ENCODE data around the gene NDUFA13. TPM values are rescaled to one million over a fixed set of nuclear protein-coding genes. Genes with fewer than 3 reads are reported as not detected.

The NDUFA13 gene
- polyA plus RNA-seq: 897 and 952 TPM in 2 replicates

DNA sequence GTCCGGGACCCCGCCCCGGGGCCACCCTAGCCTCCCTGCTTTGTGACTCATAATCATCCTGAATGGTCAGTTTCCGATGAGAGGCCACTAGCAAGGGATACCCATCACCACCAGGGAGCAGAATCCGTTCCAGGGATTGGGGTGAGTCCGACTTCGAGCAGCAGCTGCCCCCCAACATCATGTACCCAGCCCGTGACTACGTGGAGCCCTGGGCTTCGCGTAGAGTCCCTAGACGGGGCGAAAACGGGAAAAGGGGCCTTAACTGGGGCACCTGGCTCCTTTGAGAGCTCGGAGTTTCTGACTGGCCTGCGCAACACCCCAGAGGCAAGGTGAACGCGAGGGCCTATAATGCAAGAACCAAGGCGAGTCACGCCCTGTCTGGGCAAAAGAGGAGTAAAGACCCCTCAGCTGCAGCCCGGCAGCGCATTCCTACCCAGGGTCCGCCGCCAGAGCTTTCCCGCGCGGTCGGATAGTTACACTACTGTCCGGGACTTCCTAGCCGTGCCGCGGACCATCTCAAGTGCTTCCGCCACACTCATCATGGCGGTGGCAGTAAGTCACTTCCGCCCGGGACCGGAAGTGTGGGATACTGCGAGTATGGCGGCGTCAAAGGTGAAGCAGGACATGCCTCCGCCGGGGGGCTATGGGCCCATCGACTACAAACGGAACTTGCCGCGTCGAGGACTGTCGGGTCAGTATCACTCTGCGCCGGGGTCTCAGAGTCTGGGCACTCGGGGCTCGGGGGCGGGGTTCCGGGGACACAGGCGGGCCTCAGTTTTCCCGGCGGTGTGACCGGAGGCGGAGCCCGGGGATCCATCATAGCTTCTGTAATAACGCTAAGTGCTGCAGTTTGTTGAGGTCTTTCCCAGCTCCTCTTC, at the start of gene NDUFA13:
NDUFA13 (plus strand) TSS at position 584 of the 878 bp plus-strand sequence; CDS start at position 598, 14 bp downstream.

DNA sequence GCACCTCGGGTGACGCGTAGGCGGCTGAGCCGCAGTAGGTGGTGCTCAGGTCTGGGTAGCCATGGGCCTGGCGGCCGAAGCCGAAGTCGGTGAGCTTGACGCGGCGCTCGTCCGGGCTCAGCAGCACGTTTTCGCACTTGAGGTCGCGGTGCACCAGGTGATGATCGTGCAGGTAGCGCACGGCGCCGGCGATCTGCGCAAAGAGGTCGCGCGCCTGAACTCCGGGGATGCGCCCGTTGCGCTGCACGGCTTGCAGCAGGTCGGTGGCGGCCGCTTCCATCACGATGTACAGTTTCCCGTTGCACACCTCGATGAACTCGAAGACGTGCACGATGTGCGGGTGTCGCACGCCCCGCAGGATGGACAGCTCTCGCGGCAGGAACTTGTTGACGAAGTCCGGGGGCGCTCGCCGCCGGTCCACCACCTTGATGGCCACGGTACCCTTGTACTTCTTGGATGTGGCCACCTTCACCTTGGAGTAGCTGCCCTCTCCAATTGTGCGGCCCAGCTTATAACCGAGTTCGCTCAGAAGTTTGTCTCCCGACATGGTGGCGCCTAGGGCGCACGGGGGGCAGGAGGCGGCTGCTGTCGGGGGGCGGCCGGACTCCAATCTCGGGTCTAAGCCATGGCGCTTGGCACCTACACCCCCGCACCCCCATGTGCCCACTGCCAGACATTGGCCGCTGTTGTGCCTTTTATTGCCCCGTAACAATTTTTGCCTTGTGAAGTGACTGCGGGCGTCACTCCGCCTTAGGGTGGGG, 964 bp upstream of the NDUFA13 start, which contains the start of gene TSSK6:
TSSK6 (minus strand) TSS at position 668 of the 761 bp plus-strand sequence; CDS start at position 547, 121 bp downstream.

DNA sequence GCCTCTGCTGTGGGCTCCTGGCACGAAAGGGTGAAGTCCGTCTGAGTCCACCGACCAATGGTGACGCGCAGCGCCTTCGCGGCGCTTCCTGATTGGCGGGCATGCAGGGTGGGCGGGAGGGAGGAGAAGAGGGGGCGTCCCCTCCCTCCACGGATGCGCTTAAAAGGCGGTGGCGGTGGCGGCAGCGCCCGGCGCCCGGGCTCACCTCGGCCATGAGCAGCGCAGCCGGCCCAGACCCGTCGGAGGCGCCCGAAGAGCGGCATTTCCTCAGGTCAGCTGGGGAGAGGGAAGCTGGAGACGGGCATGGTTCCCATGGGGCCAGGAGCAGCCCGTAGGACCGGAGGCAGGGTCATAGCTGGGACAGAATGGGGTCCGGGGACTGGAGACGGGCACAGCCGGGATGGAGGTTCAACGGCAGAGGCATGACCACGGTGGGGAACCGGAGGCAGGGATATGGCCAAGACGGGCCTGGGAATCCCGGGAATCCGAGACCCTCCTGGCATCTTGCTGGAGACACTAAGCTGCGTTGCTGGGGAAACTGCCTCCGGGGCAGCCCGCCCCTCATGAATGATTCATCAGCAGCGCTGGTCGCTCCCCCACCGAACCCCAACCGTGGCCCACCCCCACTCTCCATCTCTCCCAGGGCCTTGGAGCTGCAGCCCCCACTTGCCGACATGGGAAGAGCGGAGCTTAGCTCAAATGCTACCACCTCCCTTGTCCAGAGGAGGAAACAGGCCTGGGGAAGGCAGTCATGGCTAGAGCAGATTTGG, 12.9 kb downstream of the NDUFA13 start, which contains the start of gene YJEFN3:
YJEFN3 (plus strand) TSS at position 191 of the 770 bp plus-strand sequence; CDS start at position 213, 22 bp downstream.

DNA sequence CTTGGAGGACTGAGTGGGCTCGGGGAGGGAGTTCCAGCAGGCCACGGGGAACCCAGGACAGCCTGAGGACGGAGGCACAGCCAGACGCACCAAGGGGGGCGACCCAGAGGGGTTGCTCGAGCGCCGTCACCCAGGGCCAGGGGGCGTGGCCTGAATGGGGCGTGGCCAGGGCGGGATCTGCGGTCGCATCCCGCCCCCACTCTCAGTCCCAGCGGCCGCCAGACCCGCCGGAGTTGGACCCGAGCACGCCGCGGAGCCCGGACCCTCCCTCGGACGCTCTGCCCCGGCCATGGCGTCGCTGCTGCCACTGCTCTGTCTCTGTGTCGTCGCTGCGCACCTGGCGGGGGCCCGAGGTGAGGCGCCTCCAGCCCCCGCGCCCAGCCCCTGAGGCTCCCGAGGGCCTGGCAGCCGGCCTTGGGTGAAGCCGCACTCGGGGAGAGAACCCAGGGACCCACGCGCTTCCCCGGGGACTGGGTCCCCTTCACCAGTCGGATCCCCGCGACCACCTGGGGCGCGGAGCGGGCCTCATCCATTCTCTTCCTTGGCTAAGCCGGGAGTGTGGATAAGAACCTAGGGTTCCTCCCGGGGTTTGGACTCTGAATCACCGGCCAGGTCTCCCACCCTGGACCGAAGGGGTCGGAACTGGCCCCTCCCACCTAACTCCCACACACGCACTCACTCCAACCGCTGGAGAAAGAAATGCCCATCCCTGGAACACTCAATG, 22.2 kb downstream of the NDUFA13 start, which contains the start of gene CILP2:
CILP2 (plus strand) TSS at position 205 of the 724 bp plus-strand sequence; CDS start at position 290, 85 bp downstream.

Other genes with a start within 250 kb of the NDUFA13 start
- gene TM6SF2, start 242.9 kb upstream of the NDUFA13 start, polyA plus RNA-seq: 0.46 TPM in 1 of 2 replicates, not detected in the other
- gene SUGP1, start 195.7 kb upstream of the NDUFA13 start, polyA plus RNA-seq: 1.7 and 2.6 TPM in 2 replicates
- 1.9 and 3.4 TPM in 2 replicates for gene MAU2, start 195.4 kb upstream of the NDUFA13 start, polyA plus RNA-seq
- gene GATAD2A, start 110.5 kb upstream of the NDUFA13 start, polyA plus RNA-seq: 2.0 and 2.3 TPM in 2 replicates
- gene TSSK6, start 677 bp upstream of the NDUFA13 start, polyA plus RNA-seq: not detected in 2 replicates
- 5.5 and 14.2 TPM in 2 replicates for gene YJEFN3, start 12.7 kb downstream of the NDUFA13 start, polyA plus RNA-seq
- gene CILP2, start 22.0 kb downstream of the NDUFA13 start, polyA plus RNA-seq: not detected in 2 replicates
- not detected in 2 replicates for gene PBX4, start 102.5 kb downstream of the NDUFA13 start, polyA plus RNA-seq
- 0.40 TPM in 1 of 2 replicates, not detected in the other for gene LPAR2, start 112.0 kb downstream of the NDUFA13 start, polyA plus RNA-seq
- gene GMIP, start 127.4 kb downstream of the NDUFA13 start, polyA plus RNA-seq: 0.09 and 0.11 TPM in 2 replicates
- 4.0 and 5.4 TPM in 2 replicates for gene ATP13A1, start 147.5 kb downstream of the NDUFA13 start, polyA plus RNA-seq
- gene ZNF101, start 152.6 kb downstream of the NDUFA13 start, polyA plus RNA-seq: 3.6 and 9.1 TPM in 2 replicates
- 3.0 and 7.6 TPM in 2 replicates for gene ZNF14, start 216.9 kb downstream of the NDUFA13 start, polyA plus RNA-seq